Measurements from ENCODE around the gene SPEF1. TPM values are rescaled to one million over a fixed set of nuclear protein-coding genes. Genes with fewer than 3 reads are reported as not detected.

SPEF1 gene
- total and polyA plus RNA-seq, 10 of the 15 experiments (the other 5 are each of a cell fraction or from before 2014, with no cell fraction given), result 0.12 TPM; not detected in 9

DNA sequence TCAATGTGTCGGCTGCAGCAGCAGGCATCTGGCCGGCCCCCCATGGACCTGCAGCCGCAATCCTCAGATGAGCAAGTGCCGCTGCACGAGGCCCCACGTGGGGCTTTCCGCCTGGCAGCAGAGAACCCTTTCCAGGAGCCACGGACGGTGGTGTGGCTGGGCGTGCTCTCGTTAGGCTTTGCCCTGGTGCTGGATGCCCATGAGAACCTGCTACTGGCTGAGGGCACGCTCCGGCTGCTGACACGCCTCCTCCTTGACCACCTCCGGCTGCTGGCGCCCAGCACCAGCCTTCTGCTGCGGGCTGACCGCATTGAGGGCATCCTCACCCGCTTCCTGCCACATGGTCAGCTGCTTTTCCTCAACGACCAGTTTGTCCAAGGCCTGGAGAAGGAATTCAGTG, 42.6 kb upstream of the SPEF1 start:
- BruUV-seq (replicated peaks), result no TSS peak
- Histone ChIP-seq H3K79me2 (ENCODE audit: control insufficient read depth, insufficient read depth, low read length) (peaks cover 7% of the 10 kb centered on the region), H3K4me3 (no peak overlapping the region), H4K20me1 (ENCODE audit: control insufficient read depth, insufficient read depth) (no peaks in the 10 kb centered on the region), H3K27me3 (replicated peaks in 1 of 2; ENCODE audit: control insufficient read depth in 2 of 2, insufficient read depth in 2 of 2, low read length in 1 of 2) (no peaks in the 10 kb centered on the region), H3K9me3 (replicated peaks; ENCODE audit: control insufficient read depth, insufficient read depth, low read length) (no peaks in the 10 kb centered on the region), H3K27ac (ENCODE audit: control insufficient read depth, insufficient read depth) (no peak overlapping the region), H3K4me2 (ENCODE audit: control insufficient read depth, insufficient read depth) (no peak overlapping the region), H3K4me1 (ENCODE audit: control insufficient read depth, insufficient read depth, low read length) (peaks cover 5% of the 10 kb centered on the region), H3K36me3 (ENCODE audit: control insufficient read depth in 2 of 2, insufficient read depth in 2 of 2, low read length in 1 of 2) (peaks cover 5 to 9% of the 10 kb centered on the region in 2 experiments), H2AFZ (ENCODE audit: control insufficient read depth, low read depth, low read length) (no peak overlapping the region), H3K9ac (ENCODE audit: control insufficient read depth, insufficient read depth, low read length) (no peak overlapping the region)
- DNase-seq (ENCODE audit: low read depth, low spot score) (no peak), FAIRE-seq (no peak), ATAC-seq (no peak)
- RAD21 ChIA-PET (ENCODE audit: unreplicated experiment), result no interaction called here
- intact Hi-C loops (cut with micrococcal nuclease; ENCODE audit: unreplicated experiment) (no loop called here), in situ Hi-C loops (cut with MboI) (no loop called here)
- SMC1A ChIA-PET (ENCODE audit: uncharacterized antibody, unreplicated experiment), result no interaction called here
- POLR2A ChIA-PET, result no interaction called here
- CTCF ChIA-PET, result interaction anchor here (2.9 kb wide), 1 partner anchor 37 kb away, joined by 8 read pairs; the partner anchor contains the start of gene CENPB
- WGBS (ENCODE audit: insufficient coverage, insufficient replicate concordance, low lambda C conversion rate, missing lambda C conversion rate), result 94% methylated on average over 20 of the region's 20 CpGs
- TF ChIP-seq BHLHE40 (IDR thresholded peaks at IDR 0.05; ENCODE audit: borderline replicate concordance in 1 of 2, low read depth in 2 of 2, low read length in 1 of 2) (no peak), SIN3A (IDR thresholded peaks at IDR 0.05; ENCODE audit: low read depth, low read length) (no peak), EP300 (IDR thresholded peaks at IDR 0.05; ENCODE audit: borderline replicate concordance in 1 of 2, control insufficient read depth in 1 of 2, low read depth in 2 of 2, low read length in 2 of 2) (no peak), ZBTB11 (CRISPR knock-in tag; IDR thresholded peaks at IDR 0.05) (no peak), CREM (IDR thresholded peaks at IDR 0.05; ENCODE audit: low read depth) (no peak), TBL1XR1 (IDR thresholded peaks at IDR 0.05; ENCODE audit: low read depth, low read length) (no peak), E2F8 (IDR thresholded peaks at IDR 0.05; ENCODE audit: low read depth, partially characterized antibody) (no peak), CBX5 (IDR thresholded peaks at IDR 0.05; ENCODE audit: low read depth) (no peak)
- TF ChIP-seq, protein P1, sequence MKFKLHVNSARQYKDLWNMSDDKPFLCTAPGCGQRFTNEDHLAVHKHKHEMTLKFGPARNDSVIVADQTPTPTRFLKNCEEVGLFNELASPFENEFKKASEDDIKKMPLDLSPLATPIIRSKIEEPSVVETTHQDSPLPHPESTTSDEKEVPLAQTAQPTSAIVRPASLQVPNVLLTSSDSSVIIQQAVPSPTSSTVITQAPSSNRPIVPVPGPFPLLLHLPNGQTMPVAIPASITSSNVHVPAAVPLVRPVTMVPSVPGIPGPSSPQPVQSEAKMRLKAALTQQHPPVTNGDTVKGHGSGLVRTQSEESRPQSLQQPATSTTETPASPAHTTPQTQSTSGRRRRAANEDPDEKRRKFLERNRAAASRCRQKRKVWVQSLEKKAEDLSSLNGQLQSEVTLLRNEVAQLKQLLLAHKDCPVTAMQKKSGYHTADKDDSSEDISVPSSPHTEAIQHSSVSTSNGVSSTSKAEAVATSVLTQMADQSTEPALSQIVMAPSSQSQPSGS (IDR thresholded peaks at IDR 0.05; ENCODE audit: low read length), result no peak
- TF ChIP-seq, protein P2, sequence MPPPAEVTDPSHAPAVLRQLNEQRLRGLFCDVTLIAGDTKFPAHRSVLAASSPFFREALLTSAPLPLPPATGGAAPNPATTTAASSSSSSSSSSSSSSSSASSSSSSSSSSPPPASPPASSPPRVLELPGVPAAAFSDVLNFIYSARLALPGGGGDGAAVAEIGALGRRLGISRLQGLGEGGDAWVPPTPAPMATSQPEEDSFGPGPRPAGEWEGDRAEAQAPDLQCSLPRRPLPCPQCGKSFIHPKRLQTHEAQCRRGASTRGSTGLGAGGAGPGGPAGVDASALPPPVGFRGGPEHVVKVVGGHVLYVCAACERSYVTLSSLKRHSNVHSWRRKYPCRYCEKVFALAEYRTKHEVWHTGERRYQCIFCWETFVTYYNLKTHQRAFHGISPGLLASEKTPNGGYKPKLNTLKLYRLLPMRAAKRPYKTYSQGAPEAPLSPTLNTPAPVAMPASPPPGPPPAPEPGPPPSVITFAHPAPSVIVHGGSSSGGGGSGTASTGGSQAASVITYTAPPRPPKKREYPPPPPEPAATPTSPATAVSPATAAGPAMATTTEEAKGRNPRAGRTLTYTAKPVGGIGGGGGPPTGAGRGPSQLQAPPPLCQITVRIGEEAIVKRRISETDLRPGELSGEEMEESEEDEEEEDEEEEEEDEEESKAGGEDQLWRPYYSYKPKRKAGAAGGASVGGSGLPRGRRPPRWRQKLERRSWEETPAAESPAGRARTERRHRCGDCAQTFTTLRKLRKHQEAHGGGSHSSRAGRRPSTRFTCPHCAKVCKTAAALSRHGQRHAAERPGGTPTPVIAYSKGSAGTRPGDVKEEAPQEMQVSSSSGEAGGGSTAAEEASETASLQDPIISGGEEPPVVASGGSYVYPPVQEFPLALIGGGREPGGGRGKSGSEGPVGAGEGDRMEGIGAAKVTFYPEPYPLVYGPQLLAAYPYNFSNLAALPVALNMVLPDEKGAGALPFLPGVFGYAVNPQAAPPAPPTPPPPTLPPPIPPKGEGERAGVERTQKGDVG (CRISPR knock-in tag; IDR thresholded peaks at IDR 0.05), result no peak
